ENCODE data around the gene NRP1.

NRP1 gene

GRCh38 chr10:33260403-33261149, 73.9 kb downstream of the NRP1 start:
- DNase-seq (no peak), ATAC-seq (no peak)

- DNase-seq: no peak
- ATAC-seq: no peak
Observed at GRCh38 chr10:33258967-33259366, 75.5 kb downstream of the NRP1 start.

GRCh38 chr10:33257439-33258080, 76.9 kb downstream of the NRP1 start:
- DNase-seq (no peak), ATAC-seq (no peak)

GRCh38 chr10:33256458-33256857, 78.0 kb downstream of the NRP1 start:
- ATAC-seq: no peak

GRCh38 chr10:33254556-33255160, 79.8 kb downstream of the NRP1 start:
- no peak for DNase-seq
- ATAC-seq: no peak

More at GRCh38 chr10:33256458-33256857, 78.0 kb downstream of the NRP1 start:
- DNase-seq: no peak

GRCh38 chr10:33253411-33253810, 81.1 kb downstream of the NRP1 start:
- DNase-seq (no peak), ATAC-seq (no peak)

DNA sequence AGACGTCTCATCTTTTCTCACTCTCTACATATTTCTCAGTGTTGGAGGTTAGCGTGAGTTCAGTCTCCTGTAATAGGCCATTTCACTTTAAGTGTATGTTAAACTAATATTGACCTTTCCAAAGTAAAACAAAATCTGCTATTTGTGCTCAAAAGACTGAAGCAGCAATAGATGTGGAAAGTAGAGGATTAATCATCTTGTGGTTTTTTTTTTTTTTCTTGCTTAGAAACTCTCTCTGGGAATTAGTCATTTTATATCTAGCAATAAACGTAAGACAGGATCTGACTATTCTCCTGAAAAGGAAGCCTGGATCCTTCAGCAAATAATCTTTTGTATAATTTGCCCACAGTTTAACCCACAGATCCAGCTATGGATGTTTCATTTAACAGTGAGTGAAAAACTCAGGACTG, 81.7 kb downstream of the NRP1 start:
- ATAC-seq: peak; percentile 75
- no peak for DNase-seq

DNA sequence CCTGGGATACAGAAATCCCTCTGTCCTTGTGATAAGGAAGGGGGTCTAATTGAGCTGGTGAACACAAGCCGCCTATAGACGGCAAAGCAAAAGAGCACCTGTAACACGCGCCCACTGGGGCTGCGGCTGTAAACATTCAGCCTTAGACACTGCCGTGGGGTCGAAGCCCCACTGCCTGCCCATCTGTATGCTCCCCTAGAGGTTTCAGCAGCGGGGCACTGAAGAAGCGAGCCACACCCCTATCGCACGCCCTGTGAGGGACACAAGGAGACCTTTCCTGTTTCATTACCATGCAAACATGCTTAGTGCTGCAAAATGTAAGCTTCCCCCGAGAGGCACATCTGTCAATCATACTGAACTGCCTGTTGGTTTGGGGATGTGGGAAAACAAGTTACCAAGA, 82.1 kb downstream of the NRP1 start:
- ATAC-seq (peak; percentile 14), DNase-seq (no peak)

DNA sequence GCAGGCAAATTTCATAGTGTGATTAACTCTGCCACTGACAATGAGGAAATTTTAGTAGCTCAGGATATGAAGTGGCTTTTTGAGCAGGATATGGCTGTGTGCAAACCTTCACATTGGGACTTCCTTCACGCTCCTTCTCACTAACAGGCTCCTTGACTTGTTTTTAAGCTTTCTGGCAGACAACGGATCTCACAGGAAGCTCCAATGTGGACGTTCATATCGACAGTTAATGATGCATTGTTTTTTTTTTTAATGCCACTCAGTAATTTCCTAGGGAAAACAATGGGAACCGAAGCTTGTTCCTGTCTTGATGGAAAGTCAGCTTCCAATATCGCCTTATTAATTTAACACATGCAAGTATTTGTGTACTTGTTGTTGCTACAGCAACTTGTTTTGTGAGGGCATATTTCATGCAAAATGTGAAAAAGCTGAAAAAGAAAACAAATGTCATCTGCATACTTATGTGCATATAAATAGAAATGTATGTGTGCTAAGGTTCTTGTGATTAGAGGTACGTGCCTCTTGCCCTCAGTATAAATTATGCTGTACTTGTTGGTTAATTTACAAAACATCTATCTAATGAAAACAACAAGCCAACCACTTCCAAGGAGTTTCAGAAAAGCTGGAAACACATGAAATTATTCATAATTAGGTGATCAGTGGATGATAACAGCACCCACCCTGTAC, 84.7 kb downstream of the NRP1 start:
- ATAC-seq: no peak
- no peak for DNase-seq

GRCh38 chr10:33249137-33249536, 85.3 kb downstream of the NRP1 start:
- DNase-seq (no peak), ATAC-seq (no peak)

- no peak for DNase-seq
Observed at GRCh38 chr10:33248638-33249037, 85.8 kb downstream of the NRP1 start.

GRCh38 chr10:33247221-33247922, 87.1 kb downstream of the NRP1 start:
- DNase-seq (no peak), ATAC-seq (no peak)

More at GRCh38 chr10:33248638-33249037, 85.8 kb downstream of the NRP1 start:
- ATAC-seq: peak; percentile 91

GRCh38 chr10:33245343-33245742, 89.1 kb downstream of the NRP1 start:
- ATAC-seq (no peak), DNase-seq (no peak)

- ATAC-seq (no peak), DNase-seq (no peak)
Observed at GRCh38 chr10:33244354-33244967, 90.0 kb downstream of the NRP1 start.

- ATAC-seq (no peak), DNase-seq (no peak)
Observed at GRCh38 chr10:33243703-33244102, 90.8 kb downstream of the NRP1 start.

GRCh38 chr10:33242931-33243330, 91.5 kb downstream of the NRP1 start:
- DNase-seq (no peak), ATAC-seq (no peak)

GRCh38 chr10:33241351-33241750, 93.1 kb downstream of the NRP1 start:
- DNase-seq: no peak

GRCh38 chr10:33240931-33241330, 93.5 kb downstream of the NRP1 start:
- no peak for ATAC-seq
- no peak for DNase-seq

More at GRCh38 chr10:33241351-33241750, 93.1 kb downstream of the NRP1 start:
- no peak for ATAC-seq

- no peak for ATAC-seq
- no peak for DNase-seq
Observed at GRCh38 chr10:33240258-33240657, 94.2 kb downstream of the NRP1 start.

DNA sequence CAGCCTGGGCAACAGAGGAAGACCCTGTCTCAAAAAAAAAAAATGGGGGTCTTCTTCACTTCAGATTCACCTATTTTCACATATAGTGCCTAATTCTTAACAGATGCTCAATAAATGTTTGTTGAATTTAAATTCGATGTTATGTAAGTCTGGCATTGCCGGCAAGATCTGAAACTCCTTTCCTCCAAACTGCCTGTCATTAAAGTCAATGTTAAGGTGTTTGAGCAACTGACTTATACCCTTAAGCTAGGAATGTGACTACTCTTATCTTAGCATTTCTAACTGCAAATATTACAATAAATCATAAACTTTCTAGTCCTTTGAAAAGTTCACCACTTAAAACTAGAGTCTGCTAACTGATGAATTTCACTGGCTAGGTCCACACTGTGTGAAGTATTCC, 95.2 kb downstream of the NRP1 start:
- ATAC-seq: no peak
- no peak for DNase-seq

- ATAC-seq: no peak
- no peak for DNase-seq
Observed at GRCh38 chr10:33238643-33239042, 95.8 kb downstream of the NRP1 start.

Data from stimulated activated naive CD8-positive, alpha-beta T cell treated with anti-CD3 and anti-CD28 coated beads, Interleukin-15, Interleukin-2, amounts not matched to agents 100 U/mL and 50 U/mL, for 24 hours (primary cell).